ENCODE data around the gene BMPR1B.
A peak's percentile ranks its signal among the peaks of the same experiment; 100 is the strongest.

BMPR1B gene

DNA sequence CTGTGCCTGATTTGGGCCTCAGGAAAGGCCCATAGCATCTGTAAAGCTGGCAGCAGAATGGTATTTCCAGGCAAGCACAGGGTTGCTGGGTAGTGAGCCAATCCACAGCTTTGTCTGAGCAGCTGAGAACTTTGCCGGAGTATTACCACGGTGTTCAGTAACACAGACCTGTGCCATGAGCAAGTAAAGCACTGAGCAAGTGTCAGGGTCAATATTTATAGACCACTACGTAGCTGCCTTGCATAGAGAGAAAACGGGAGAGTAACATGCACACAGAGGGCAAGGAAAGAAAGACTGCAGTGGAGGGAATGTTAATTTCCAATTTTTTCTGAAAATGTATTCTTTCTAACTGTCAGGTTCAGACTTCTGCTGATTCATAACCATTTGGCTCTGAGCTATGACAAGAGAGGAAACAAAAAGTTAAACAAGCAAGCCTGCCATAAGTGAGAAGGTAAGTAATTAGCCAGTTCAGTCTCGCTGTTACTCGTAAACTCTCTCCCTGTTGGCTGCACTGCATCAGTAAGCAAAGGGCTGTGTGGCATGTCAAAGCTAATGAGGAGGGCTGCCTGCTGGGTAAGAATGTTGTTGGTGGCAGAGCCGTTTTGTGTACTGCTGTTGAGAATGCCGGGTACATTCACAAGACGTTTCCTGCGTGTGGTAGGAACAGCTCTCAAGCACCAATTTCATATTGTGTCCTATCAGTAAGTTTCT, 238.1 kb downstream of the BMPR1B start (continued):
- 0 out of 2 replicates have a peak, but pooled peaks have one; percentile 53 for TF ChIP-seq ZBTB17 (tag by site-specific recombination; IDR thresholded peaks at IDR 0.05)
- TF ChIP-seq, protein P1, sequence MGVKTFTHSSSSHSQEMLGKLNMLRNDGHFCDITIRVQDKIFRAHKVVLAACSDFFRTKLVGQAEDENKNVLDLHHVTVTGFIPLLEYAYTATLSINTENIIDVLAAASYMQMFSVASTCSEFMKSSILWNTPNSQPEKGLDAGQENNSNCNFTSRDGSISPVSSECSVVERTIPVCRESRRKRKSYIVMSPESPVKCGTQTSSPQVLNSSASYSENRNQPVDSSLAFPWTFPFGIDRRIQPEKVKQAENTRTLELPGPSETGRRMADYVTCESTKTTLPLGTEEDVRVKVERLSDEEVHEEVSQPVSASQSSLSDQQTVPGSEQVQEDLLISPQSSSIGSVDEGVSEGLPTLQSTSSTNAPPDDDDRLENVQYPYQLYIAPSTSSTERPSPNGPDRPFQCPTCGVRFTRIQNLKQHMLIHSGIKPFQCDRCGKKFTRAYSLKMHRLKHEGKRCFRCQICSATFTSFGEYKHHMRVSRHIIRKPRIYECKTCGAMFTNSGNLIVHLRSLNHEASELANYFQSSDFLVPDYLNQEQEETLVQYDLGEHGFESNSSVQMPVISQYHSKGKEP (tag by site-specific recombination; IDR thresholded peaks at IDR 0.05): peak; percentile 43; the same call in 1 of the 2 replicates
- TF ChIP-seq ZBTB8A (tag by site-specific recombination; IDR thresholded peaks at IDR 0.05): 0 out of 2 replicates have a peak, but pooled peaks have one; percentile 2
- 0 out of 2 replicates have a peak, but pooled peaks have one; percentile 23 for TF ChIP-seq ZNF366 (tag by site-specific recombination; conservative IDR thresholded peaks at IDR 0.05)
- no peak for TF ChIP-seq ZNF223 (tag by site-specific recombination; IDR thresholded peaks at IDR 0.05)
- TF ChIP-seq ZIC2 (tag by site-specific recombination; IDR thresholded peaks at IDR 0.05): peak; percentile 36; the same call in 1 of the 2 replicates
- peak; percentile 7; the same call in 1 of the 2 replicates for TF ChIP-seq ZSCAN30 (tag by site-specific recombination; IDR thresholded peaks at IDR 0.05)
- no peak for TF ChIP-seq ZNF16 (tag by site-specific recombination; IDR thresholded peaks at IDR 0.05; ENCODE audit: low read depth)
- peak; percentile 93 for TF ChIP-seq TRIM28 (IDR thresholded peaks at IDR 0.05; ENCODE audit: borderline replicate concordance, low read length)
- TF ChIP-seq WT1 (tag by site-specific recombination; IDR thresholded peaks at IDR 0.05): 0 out of 2 replicates have a peak, but pooled peaks have one; percentile 23
- 0 out of 2 replicates have a peak, but pooled peaks have one; percentile 19 for TF ChIP-seq OSR2 (tag by site-specific recombination; IDR thresholded peaks at IDR 0.05)
- TF ChIP-seq PRDM1 (tag by site-specific recombination; IDR thresholded peaks at IDR 0.05): peak; percentile 67
- TF ChIP-seq ZNF335 (tag by site-specific recombination; conservative IDR thresholded peaks at IDR 0.05): peak; percentile 71

GRCh38 chr4:95000076-95000648, 242.4 kb downstream of the BMPR1B start:
- no peaks in the 10 kb centered on the region for H3K9me3 ChIP-seq (ENCODE audit: control insufficient read depth, insufficient read depth, low read depth, low read length)
- H3K4me1 ChIP-seq (ENCODE audit: control insufficient read depth, insufficient read depth, low read length): no peaks in the 10 kb centered on the region
- no peaks in the 10 kb centered on the region for H3K36me3 ChIP-seq (ENCODE audit: control insufficient read depth in 2 of 2, insufficient read depth in 1 of 2, low read length in 2 of 2)
- CTCF ChIA-PET: interaction anchor here (0.6 to 0.7 kb wide), 3 partner anchors 36 to 389 kb away, joined by 3 to 4 read pairs (median 3); no protein-coding TSS in a partner anchor
- POLR2A ChIA-PET: no interaction called here
- TF ChIP-seq, protein P2, sequence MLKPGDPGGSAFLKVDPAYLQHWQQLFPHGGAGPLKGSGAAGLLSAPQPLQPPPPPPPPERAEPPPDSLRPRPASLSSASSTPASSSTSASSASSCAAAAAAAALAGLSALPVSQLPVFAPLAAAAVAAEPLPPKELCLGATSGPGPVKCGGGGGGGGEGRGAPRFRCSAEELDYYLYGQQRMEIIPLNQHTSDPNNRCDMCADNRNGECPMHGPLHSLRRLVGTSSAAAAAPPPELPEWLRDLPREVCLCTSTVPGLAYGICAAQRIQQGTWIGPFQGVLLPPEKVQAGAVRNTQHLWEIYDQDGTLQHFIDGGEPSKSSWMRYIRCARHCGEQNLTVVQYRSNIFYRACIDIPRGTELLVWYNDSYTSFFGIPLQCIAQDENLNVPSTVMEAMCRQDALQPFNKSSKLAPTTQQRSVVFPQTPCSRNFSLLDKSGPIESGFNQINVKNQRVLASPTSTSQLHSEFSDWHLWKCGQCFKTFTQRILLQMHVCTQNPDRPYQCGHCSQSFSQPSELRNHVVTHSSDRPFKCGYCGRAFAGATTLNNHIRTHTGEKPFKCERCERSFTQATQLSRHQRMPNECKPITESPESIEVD (tag by site-specific recombination; IDR thresholded peaks at IDR 0.05): peak; percentile 35; the same call in 1 of the 2 replicates
- no peak for TF ChIP-seq KLF1 (tag by site-specific recombination; IDR thresholded peaks at IDR 0.05)
- TF ChIP-seq ZNF624 (tag by site-specific recombination; IDR thresholded peaks at IDR 0.05): no peak
- peak; percentile 55; the same call in 1 of the 2 replicates for TF ChIP-seq ZNF600 (tag by site-specific recombination; IDR thresholded peaks at IDR 0.05)
- no peak for TF ChIP-seq ZNF555 (tag by site-specific recombination; conservative IDR thresholded peaks at IDR 0.05)
- no peak overlapping the region for H3K27ac ChIP-seq (ENCODE audit: extremely low read depth, low read depth, low read length)
- H3K4me3 ChIP-seq (ENCODE audit: low read depth, low read length): no peak overlapping the region

DNA sequence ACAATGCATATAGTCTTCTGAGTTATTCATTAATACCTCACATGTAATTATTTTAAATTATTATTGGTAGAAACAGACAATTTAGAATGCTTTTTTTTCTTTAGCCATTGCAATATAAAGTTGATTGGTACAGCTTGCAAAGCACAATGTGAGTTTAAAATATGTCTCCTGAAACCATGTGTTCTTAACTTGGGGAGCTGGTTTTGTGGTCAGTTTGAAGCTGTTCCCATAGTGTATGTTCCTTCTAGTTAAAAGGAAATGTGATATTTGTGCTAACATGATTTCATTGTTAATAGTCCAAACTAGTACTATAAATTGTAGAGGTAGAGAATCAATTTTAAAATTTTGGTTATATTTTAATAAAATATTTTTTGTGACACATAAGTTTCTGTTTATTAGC, 247.2 kb downstream of the BMPR1B start:
- H3K4me1 ChIP-seq (ENCODE audit: control insufficient read depth, insufficient read depth, low read length): no peaks in the 10 kb centered on the region
- no peaks in the 10 kb centered on the region for H3K9me3 ChIP-seq (ENCODE audit: control insufficient read depth, insufficient read depth, low read depth, low read length)
- no peaks in the 10 kb centered on the region for H3K36me3 ChIP-seq (ENCODE audit: control insufficient read depth in 2 of 2, insufficient read depth in 1 of 2, low read length in 2 of 2)
- H3K27ac ChIP-seq (ENCODE audit: extremely low read depth, low read depth, low read length): no peak overlapping the region
- POLR2A ChIA-PET: no interaction called here
- CTCF ChIA-PET: interaction anchor here (0.6 kb wide), 1 partner anchor 671 kb away, joined by 3 read pairs; no protein-coding TSS in a partner anchor
- H3K4me3 ChIP-seq (ENCODE audit: low read depth, low read length): no peak overlapping the region
- TF ChIP-seq ZNF114 (tag by site-specific recombination; IDR thresholded peaks at IDR 0.05) (no peak), HOXA7 (CRISPR knock-in tag; IDR thresholded peaks at IDR 0.05; ENCODE audit: borderline replicate concordance) (no peak), KLF8 (tag by site-specific recombination; IDR thresholded peaks at IDR 0.05) (no peak), ZNF184 (tag by site-specific recombination; IDR thresholded peaks at IDR 0.05) (no peak), PATZ1 (tag by site-specific recombination; IDR thresholded peaks at IDR 0.05) (no peak)
- TF ChIP-seq, protein P3, sequence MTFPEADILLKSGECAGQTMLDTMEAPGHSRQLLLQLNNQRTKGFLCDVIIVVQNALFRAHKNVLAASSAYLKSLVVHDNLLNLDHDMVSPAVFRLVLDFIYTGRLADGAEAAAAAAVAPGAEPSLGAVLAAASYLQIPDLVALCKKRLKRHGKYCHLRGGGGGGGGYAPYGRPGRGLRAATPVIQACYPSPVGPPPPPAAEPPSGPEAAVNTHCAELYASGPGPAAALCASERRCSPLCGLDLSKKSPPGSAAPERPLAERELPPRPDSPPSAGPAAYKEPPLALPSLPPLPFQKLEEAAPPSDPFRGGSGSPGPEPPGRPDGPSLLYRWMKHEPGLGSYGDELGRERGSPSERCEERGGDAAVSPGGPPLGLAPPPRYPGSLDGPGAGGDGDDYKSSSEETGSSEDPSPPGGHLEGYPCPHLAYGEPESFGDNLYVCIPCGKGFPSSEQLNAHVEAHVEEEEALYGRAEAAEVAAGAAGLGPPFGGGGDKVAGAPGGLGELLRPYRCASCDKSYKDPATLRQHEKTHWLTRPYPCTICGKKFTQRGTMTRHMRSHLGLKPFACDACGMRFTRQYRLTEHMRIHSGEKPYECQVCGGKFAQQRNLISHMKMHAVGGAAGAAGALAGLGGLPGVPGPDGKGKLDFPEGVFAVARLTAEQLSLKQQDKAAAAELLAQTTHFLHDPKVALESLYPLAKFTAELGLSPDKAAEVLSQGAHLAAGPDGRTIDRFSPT (tag by site-specific recombination; IDR thresholded peaks at IDR 0.05): no peak

All from HEK293 (cell line).